Fibroblast of lung (primary cell): ENCODE measurements around the gene CLSTN2. TPM values are rescaled to one million over a fixed set of nuclear protein-coding genes. Genes with fewer than 3 reads are reported as not detected.

Source experiments
- DNase-seq, 2 donors: peaks; one replicate each; pipeline versions ENCODE4 v3.0.0 to v3.0.0-alpha.2; 2010; ENCODE audit warnings: low read depth in 2 of 2
- H2AFZ ChIP-seq: 2 replicates; pipeline ENCODE4 v1.5.1; 2012; ENCODE audit warnings: low read length, control low read depth, inconsistent platforms
- H3K27ac ChIP-seq: 2 replicates; pipeline ENCODE4 v1.5.1; 2011; ENCODE audit warnings: low read length, control low read depth; ENCODE audit not compliant: insufficient read depth
- H3K27me3 ChIP-seq: 2 replicates; pipeline ENCODE4 v1.5.1; 2011; ENCODE audit warnings: mild to moderate bottlenecking, low read length; ENCODE audit not compliant: control insufficient read depth, insufficient read depth
- H3K36me3 ChIP-seq: 2 replicates; pipeline ENCODE4 v1.5.1; 2011; ENCODE audit warnings: low read length; ENCODE audit not compliant: control insufficient read depth, insufficient read depth
- H3K4me1 ChIP-seq: 2 replicates; pipeline ENCODE4 v1.5.1; 2011; ENCODE audit warnings: low read length; ENCODE audit not compliant: control insufficient read depth, insufficient read depth; ENCODE audit errors: extremely low read depth
- H3K4me2 ChIP-seq: 2 replicates; pipeline ENCODE4 v1.5.1; 2011; ENCODE audit warnings: low read length, control low read depth; ENCODE audit not compliant: insufficient read depth; ENCODE audit errors: extremely low read depth
- H3K4me3 ChIP-seq, 4 experiments: fragments of 200-600 bp in 1 of 4; sonication (generic) in 1 of 4; replicated peaks in 1 of 4; 2 replicates each; pipeline ENCODE4 v1.5.1; 2011 to 2016; ENCODE audit warnings: low read length in 4 of 4, low read depth in 3 of 4, mild to moderate bottlenecking in 3 of 4, control low read depth in 2 of 4, inconsistent platforms in 1 of 4, mixed read lengths in 1 of 4; ENCODE audit not compliant: insufficient read depth in 1 of 4; ENCODE audit errors: control extremely low read depth in 1 of 4
- H3K79me2 ChIP-seq: 2 replicates; pipeline ENCODE4 v1.5.1; 2012; ENCODE audit warnings: mild to moderate bottlenecking, low read length, inconsistent platforms; ENCODE audit not compliant: control insufficient read depth, insufficient read depth
- H3K9ac ChIP-seq: 2 replicates; pipeline ENCODE4 v1.5.1; 2011; ENCODE audit warnings: mild to moderate bottlenecking, low read length, control low read depth; ENCODE audit not compliant: insufficient read depth
- H3K9me3 ChIP-seq: 2 replicates; pipeline ENCODE4 v1.5.1; 2012; ENCODE audit warnings: low read depth, low read length; ENCODE audit not compliant: control insufficient read depth, insufficient read depth
- H4K20me1 ChIP-seq: 2 replicates; pipeline ENCODE4 v1.5.1; 2011; ENCODE audit warnings: low read length; ENCODE audit not compliant: control insufficient read depth, insufficient read depth; ENCODE audit errors: extremely low read depth
- CTCF ChIP-seq, 2 donors: IDR thresholded peaks in 1 of 2; conservative IDR thresholded peaks in 1 of 2; 1 replicate in 1 of 2; 2 replicates in 1 of 2; pipeline ENCODE4 v1.5.1; 2011 to 2012; ENCODE audit warnings: low read length in 2 of 2, control low read depth in 1 of 2, inconsistent platforms in 1 of 2, low read depth in 1 of 2, mild to moderate bottlenecking in 1 of 2
- EZH2 ChIP-seq: IDR thresholded peaks from 2 replicates; pipeline ENCODE4 v1.5.1; 2012; ENCODE audit warnings: low read length, control low read depth, mild to moderate bottlenecking; ENCODE audit errors: missing control alignments
- polyA plus RNA-seq, 2 donors: library from polyadenylated mRNA; depleted of rRNA in 1 of 2; stranded (reverse) in 1 of 2; unstranded in 1 of 2; fragments of >200 nt; gene quantifications; 2 replicates each; pipeline ENCODE4 v1.2.1, GENCODE V29; 2011 to 2012; ENCODE audit warnings: missing spikeins in 1 of 2
- total RNA-seq: library from RNA; depleted of rRNA; stranded (reverse); fragments of >200 nt; gene quantifications from 2 replicates; pipeline ENCODE4 v1.2.1, GENCODE V29; 2014

The CLSTN2 gene
- total and polyA plus RNA-seq, 2 donors (not counting 1 experiment from before 2014, with no cell fraction given): under 0.01 to 1.3 TPM

- no peaks in the 10 kb centered on the region for H3K79me2 ChIP-seq
- H3K27me3 ChIP-seq: no peaks in the 10 kb centered on the region
- H3K36me3 ChIP-seq: no peaks in the 10 kb centered on the region
- H3K4me2 ChIP-seq: no peak overlapping the region
- DNase-seq: no peak
- H4K20me1 ChIP-seq: no peaks in the 10 kb centered on the region
- no peak overlapping the region for H3K9ac ChIP-seq
- H2AFZ ChIP-seq: no peak overlapping the region
- H3K4me1 ChIP-seq: no peaks in the 10 kb centered on the region
- TF ChIP-seq EZH2 (no peak), CTCF (conservative IDR thresholded peaks at IDR 0.05 in 1 of 2, IDR thresholded peaks at IDR 0.05 in 1 of 2; ENCODE audit: low read depth in 1 of 2, low read length in 2 of 2) (no peak)
- H3K27ac ChIP-seq: no peak overlapping the region
- no peak overlapping the region for H3K4me3 ChIP-seq
- no peaks in the 10 kb centered on the region for H3K9me3 ChIP-seq
Observed at GRCh38 chr3:140198242-140198641, 263.3 kb downstream of the CLSTN2 start.

GRCh38 chr3:140199008-140199407 is 264.0 kb downstream of the CLSTN2 start:
- no peaks in the 10 kb centered on the region for H3K4me1 ChIP-seq
- no peak for DNase-seq
- H4K20me1 ChIP-seq: no peaks in the 10 kb centered on the region
- no peaks in the 10 kb centered on the region for H3K9me3 ChIP-seq
- no peaks in the 10 kb centered on the region for H3K36me3 ChIP-seq
- H3K4me2 ChIP-seq: no peak overlapping the region
- no peak overlapping the region for H3K27ac ChIP-seq
- H3K27me3 ChIP-seq: no peaks in the 10 kb centered on the region
- no peak overlapping the region for H3K4me3 ChIP-seq
- no peak overlapping the region for H3K9ac ChIP-seq
- no peaks in the 10 kb centered on the region for H3K79me2 ChIP-seq
- H2AFZ ChIP-seq: no peak overlapping the region
- TF ChIP-seq EZH2 (no peak), CTCF (conservative IDR thresholded peaks at IDR 0.05 in 1 of 2, IDR thresholded peaks at IDR 0.05 in 1 of 2; ENCODE audit: low read depth in 1 of 2, low read length in 2 of 2) (no peak)

GRCh38 chr3:140199743-140200142 is 264.8 kb downstream of the CLSTN2 start:
- no peaks in the 10 kb centered on the region for H3K79me2 ChIP-seq
- H4K20me1 ChIP-seq: no peaks in the 10 kb centered on the region
- no peak for TF ChIP-seq EZH2
- TF ChIP-seq CTCF (conservative IDR thresholded peaks at IDR 0.05 in 1 of 2, IDR thresholded peaks at IDR 0.05 in 1 of 2; ENCODE audit: low read depth in 1 of 2, low read length in 2 of 2): no peak

More at GRCh38 chr3:140199743-140200142, 264.8 kb downstream of the CLSTN2 start:
- H3K9ac ChIP-seq: no peak overlapping the region
- H3K27me3 ChIP-seq: no peaks in the 10 kb centered on the region
- no peaks in the 10 kb centered on the region for H3K9me3 ChIP-seq
- no peak for DNase-seq
- no peaks in the 10 kb centered on the region for H3K36me3 ChIP-seq
- no peak overlapping the region for H3K27ac ChIP-seq
- H3K4me3 ChIP-seq: no peak overlapping the region
- no peak overlapping the region for H2AFZ ChIP-seq
- H3K4me1 ChIP-seq: no peaks in the 10 kb centered on the region
- no peak overlapping the region for H3K4me2 ChIP-seq
